ENCODE measurements around the gene SLCO4A1.

- TF ChIP-seq POLR2A (IDR thresholded peaks at IDR 0.05) (no peak), CTCF (IDR thresholded peaks at IDR 0.05) (no peak)
Measured at GRCh38 chr20:62699741-62700140, 57.4 kb downstream of the SLCO4A1 start.
